Measurements from ENCODE around the gene SCOC. TPM values are rescaled to one million over a fixed set of nuclear protein-coding genes. Genes with fewer than 3 reads are reported as not detected.

SCOC gene
- total RNA-seq, 1 donor from 2014 or later, result 60.8 TPM

GRCh38 chr4:140388015-140388414, 14.6 kb downstream of the SCOC start:
- H3K4me3 ChIP-seq (ENCODE audit: insufficient read depth, low read depth, low read length), result no peak overlapping the region
- no peaks in the 10 kb centered on the region for H3K4me1 ChIP-seq (ENCODE audit: insufficient read depth, low read length)
- no peak overlapping the region for H2AFZ ChIP-seq (ENCODE audit: low read depth, low read length)
- no peaks in the 10 kb centered on the region for H3K4me1 Mint-ChIP-seq (ENCODE audit: low read depth, unreplicated experiment)
- H3K27me3 ChIP-seq (ENCODE audit: insufficient read depth, low read length), result no peaks in the 10 kb centered on the region
- H3K36me3 ChIP-seq (ENCODE audit: insufficient read depth, low read length), result no peaks in the 10 kb centered on the region
- no peaks in the 10 kb centered on the region for H3K27me3 Mint-ChIP-seq (ENCODE audit: low read depth, unreplicated experiment)
- H3K4me2 ChIP-seq (ENCODE audit: low read length), result no peak overlapping the region
- H4K20me1 ChIP-seq (ENCODE audit: insufficient read depth, low read length), result no peaks in the 10 kb centered on the region
- H3K4me3 Mint-ChIP-seq (ENCODE audit: unreplicated experiment), result no peak overlapping the region
- H3K27ac ChIP-seq (ENCODE audit: low read depth, low read length), result no peak overlapping the region
- no peak for FAIRE-seq
- H3K9me3 Mint-ChIP-seq (ENCODE audit: unreplicated experiment), result no peaks in the 10 kb centered on the region
- no peak overlapping the region for H3K9ac ChIP-seq (ENCODE audit: low read length)
- H3K79me2 ChIP-seq (ENCODE audit: insufficient read depth, low read length), result no peaks in the 10 kb centered on the region
- no peaks in the 10 kb centered on the region for H3K36me3 Mint-ChIP-seq (ENCODE audit: low read depth, unreplicated experiment)
- no peak for TF ChIP-seq EZH2 (IDR thresholded peaks at IDR 0.05; ENCODE audit: insufficient read depth, low read length)
- TF ChIP-seq CTCF (IDR thresholded peaks at IDR 0.05; ENCODE audit: insufficient read depth, low read depth, low read length), result no peak
- H3K9me3 ChIP-seq (ENCODE audit: insufficient read depth, low read depth, low read length), result no peaks in the 10 kb centered on the region
- no peak overlapping the region for H3K27ac Mint-ChIP-seq (ENCODE audit: unreplicated experiment)
- no peak for DNase-seq (ENCODE audit: low read depth)

GRCh38 chr4:140395668-140396067, 22.2 kb downstream of the SCOC start:
- no peaks in the 10 kb centered on the region for H3K79me2 ChIP-seq (ENCODE audit: insufficient read depth, low read length)
- H3K27me3 ChIP-seq (ENCODE audit: insufficient read depth, low read length), result no peaks in the 10 kb centered on the region
- no peak overlapping the region for H2AFZ ChIP-seq (ENCODE audit: low read depth, low read length)
- no peak overlapping the region for H3K4me3 Mint-ChIP-seq (ENCODE audit: unreplicated experiment)
- DNase-seq (ENCODE audit: low read depth) (no peak), FAIRE-seq (no peak)
- H3K36me3 Mint-ChIP-seq (ENCODE audit: low read depth, unreplicated experiment), result no peaks in the 10 kb centered on the region
- no peaks in the 10 kb centered on the region for H3K4me1 Mint-ChIP-seq (ENCODE audit: low read depth, unreplicated experiment)
- no peak overlapping the region for H3K4me2 ChIP-seq (ENCODE audit: low read length)
- H3K4me1 ChIP-seq (ENCODE audit: insufficient read depth, low read length), result no peaks in the 10 kb centered on the region
- no peaks in the 10 kb centered on the region for H3K36me3 ChIP-seq (ENCODE audit: insufficient read depth, low read length)
- no peaks in the 10 kb centered on the region for H3K9me3 Mint-ChIP-seq (ENCODE audit: unreplicated experiment)
- H3K27me3 Mint-ChIP-seq (ENCODE audit: low read depth, unreplicated experiment), result no peaks in the 10 kb centered on the region
- no peak for TF ChIP-seq CTCF (IDR thresholded peaks at IDR 0.05; ENCODE audit: insufficient read depth, low read depth, low read length)
- H3K27ac Mint-ChIP-seq (ENCODE audit: unreplicated experiment), result no peak overlapping the region
- H4K20me1 ChIP-seq (ENCODE audit: insufficient read depth, low read length), result no peaks in the 10 kb centered on the region
- H3K9me3 ChIP-seq (ENCODE audit: insufficient read depth, low read depth, low read length), result no peaks in the 10 kb centered on the region
- no peak overlapping the region for H3K27ac ChIP-seq (ENCODE audit: low read depth, low read length)
- H3K9ac ChIP-seq (ENCODE audit: low read length), result no peak overlapping the region
- no peak overlapping the region for H3K4me3 ChIP-seq (ENCODE audit: insufficient read depth, low read depth, low read length)

GRCh38 chr4:140400111-140400510, 26.7 kb downstream of the SCOC start:
- Histone ChIP-seq H2AFZ (ENCODE audit: low read depth, low read length) (no peak overlapping the region), H3K9me3 (ENCODE audit: insufficient read depth, low read depth, low read length) (no peaks in the 10 kb centered on the region), H3K27me3 (ENCODE audit: insufficient read depth, low read length) (no peaks in the 10 kb centered on the region), H3K79me2 (ENCODE audit: insufficient read depth, low read length) (no peaks in the 10 kb centered on the region), H3K4me2 (ENCODE audit: low read length) (no peak overlapping the region), H3K4me1 (ENCODE audit: insufficient read depth, low read length) (no peaks in the 10 kb centered on the region), H3K36me3 (ENCODE audit: insufficient read depth, low read length) (no peaks in the 10 kb centered on the region), H3K27ac (ENCODE audit: low read depth, low read length) (no peak overlapping the region), H4K20me1 (ENCODE audit: insufficient read depth, low read length) (no peaks in the 10 kb centered on the region), H3K9ac (ENCODE audit: low read length) (no peak overlapping the region), H3K4me3 (ENCODE audit: insufficient read depth, low read depth, low read length) (no peak overlapping the region)
- H3K4me3 Mint-ChIP-seq (ENCODE audit: unreplicated experiment), result no peak overlapping the region
- no peaks in the 10 kb centered on the region for H3K9me3 Mint-ChIP-seq (ENCODE audit: unreplicated experiment)
- H3K36me3 Mint-ChIP-seq (ENCODE audit: low read depth, unreplicated experiment), result no peaks in the 10 kb centered on the region
- FAIRE-seq (no peak), DNase-seq (ENCODE audit: low read depth) (no peak)
- no peaks in the 10 kb centered on the region for H3K4me1 Mint-ChIP-seq (ENCODE audit: low read depth, unreplicated experiment)
- no peaks in the 10 kb centered on the region for H3K27me3 Mint-ChIP-seq (ENCODE audit: low read depth, unreplicated experiment)
- no peak for TF ChIP-seq EZH2 (IDR thresholded peaks at IDR 0.05; ENCODE audit: insufficient read depth, low read length)
- TF ChIP-seq CTCF (IDR thresholded peaks at IDR 0.05; ENCODE audit: insufficient read depth, low read depth, low read length), result no peak
- no peak overlapping the region for H3K27ac Mint-ChIP-seq (ENCODE audit: unreplicated experiment)
